HEK293T (cell line): ENCODE measurements around the gene GRAMD4.

Experiments used
- BHLHE40 ChIP-seq: fragments of 450-650 bp; IDR thresholded peaks from 2 replicates; pipeline ENCODE4 v1.6.1; 2016; ENCODE audit warnings: mild to moderate bottlenecking, moderate library complexity, borderline replicate concordance
- ELF4 ChIP-seq: fragments of 450-650 bp; IDR thresholded peaks from 2 replicates; pipeline ENCODE4 v1.6.1; 2017; ENCODE audit warnings: antibody characterized with exemption
- FOXA1 ChIP-seq: fragments of 450-650 bp; IDR thresholded peaks from 2 replicates; pipeline ENCODE4 v1.6.1; 2016; ENCODE audit warnings: mild to moderate bottlenecking
- FOXK2 ChIP-seq: fragments of 450-650 bp; IDR thresholded peaks from 2 replicates; pipeline ENCODE4 v1.6.1; 2016; ENCODE audit warnings: mild to moderate bottlenecking
- FOXM1 ChIP-seq: fragments of 450-650 bp; IDR thresholded peaks from 2 replicates; pipeline ENCODE4 v1.6.1; 2017; ENCODE audit warnings: mild to moderate bottlenecking, borderline replicate concordance
- HDGF ChIP-seq: fragments of 450-650 bp; IDR thresholded peaks from 2 replicates; pipeline ENCODE4 v1.6.1; 2017; ENCODE audit warnings: antibody characterized with exemption, borderline replicate concordance
- LEF1 ChIP-seq: fragments of 450-650 bp; IDR thresholded peaks from 2 replicates; pipeline ENCODE4 v1.6.1; 2017; ENCODE audit warnings: mild to moderate bottlenecking, borderline replicate concordance
- NFRKB ChIP-seq: fragments of 450-650 bp; IDR thresholded peaks from 2 replicates; pipeline ENCODE4 v1.6.1; 2016; ENCODE audit warnings: mild to moderate bottlenecking, moderate library complexity
- SP1 ChIP-seq: fragments of 450-650 bp; IDR thresholded peaks from 2 replicates; pipeline ENCODE4 v1.6.1; 2017
- SUZ12 ChIP-seq: fragments of 450-650 bp; IDR thresholded peaks from 2 replicates; pipeline ENCODE4 v1.6.1; 2016; ENCODE audit warnings: mild to moderate bottlenecking
- TARDBP ChIP-seq: fragments of 450-650 bp; IDR thresholded peaks from 2 replicates; pipeline ENCODE4 v1.6.1; 2016

DNA sequence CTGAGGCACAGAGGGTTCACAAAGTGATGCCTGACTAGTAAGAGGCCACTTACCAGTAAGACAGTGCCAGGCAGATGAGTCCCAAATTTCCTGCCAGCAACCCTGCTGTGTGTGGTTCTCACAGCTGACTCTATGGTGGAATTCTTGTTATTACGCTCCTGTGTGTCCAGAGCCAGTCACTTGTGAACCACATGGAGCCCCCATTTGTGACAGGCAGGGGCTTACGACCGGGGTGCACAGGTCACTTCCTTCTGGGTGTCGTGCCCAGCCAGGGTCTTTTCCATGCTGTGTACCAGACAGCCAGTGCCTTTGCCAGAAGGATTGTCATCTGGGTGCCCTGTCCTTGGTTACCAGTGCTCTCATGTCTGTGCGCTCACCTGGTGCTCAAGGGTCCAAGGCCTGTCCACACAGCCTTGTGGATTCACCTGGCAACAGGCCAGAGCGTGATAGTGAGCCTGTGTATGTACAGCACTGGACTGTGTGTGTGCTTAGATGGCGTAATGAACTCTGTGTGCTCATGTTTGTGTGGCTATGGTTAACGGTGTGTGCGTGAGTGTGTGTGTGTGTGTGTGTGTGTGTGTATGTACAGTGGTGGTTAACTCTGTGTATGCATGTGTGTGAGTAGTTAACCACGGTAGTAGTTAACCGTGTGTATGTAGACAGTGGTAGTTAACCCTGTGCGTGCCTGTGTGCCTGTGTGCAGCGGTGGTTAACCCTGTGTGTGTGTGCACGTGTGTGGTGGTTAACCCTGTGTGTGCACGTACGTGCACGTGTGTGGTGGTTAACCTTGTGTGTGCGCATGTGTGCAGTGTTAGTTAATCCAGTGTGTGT, 18.6 kb downstream of the GRAMD4 start:
- TF ChIP-seq HDGF (no peak), SP1 (no peak), FOXM1 (no peak), LEF1 (no peak), NFRKB (no peak), ELF4 (no peak), SUZ12 (no peak), FOXA1 (no peak), TARDBP (no peak), FOXK2 (no peak), BHLHE40 (no peak)
